HG03432 (cell line): ENCODE results near the gene COL6A2.
"Not testable (repeated sequence)": the region's sequence is repeated elsewhere in the genome, so short reads cannot be mapped to it uniquely, and the experiment has no call there.

Experiments used
- ATAC-seq: cut with Tn5 transposase; IDR thresholded peaks from one replicate; pipeline ENCODE4 v1.9.1; 2021; ENCODE audit warnings: mild to moderate bottlenecking, moderate library complexity; ENCODE audit not compliant: unreplicated experiment

Gene COL6A2

GRCh38 chr21:46097336-46098293, at the start of gene COL6A2:
TSS of gene COL6A2 (plus strand) at chr21:46098112.
- ATAC-seq, result no peak

GRCh38 chr21:46048926-46049889, 48.7 kb upstream of the COL6A2 start:
- no peak for ATAC-seq

GRCh38 chr21:46049890-46050667, 47.8 kb upstream of the COL6A2 start:
- ATAC-seq, result no peak

DNA sequence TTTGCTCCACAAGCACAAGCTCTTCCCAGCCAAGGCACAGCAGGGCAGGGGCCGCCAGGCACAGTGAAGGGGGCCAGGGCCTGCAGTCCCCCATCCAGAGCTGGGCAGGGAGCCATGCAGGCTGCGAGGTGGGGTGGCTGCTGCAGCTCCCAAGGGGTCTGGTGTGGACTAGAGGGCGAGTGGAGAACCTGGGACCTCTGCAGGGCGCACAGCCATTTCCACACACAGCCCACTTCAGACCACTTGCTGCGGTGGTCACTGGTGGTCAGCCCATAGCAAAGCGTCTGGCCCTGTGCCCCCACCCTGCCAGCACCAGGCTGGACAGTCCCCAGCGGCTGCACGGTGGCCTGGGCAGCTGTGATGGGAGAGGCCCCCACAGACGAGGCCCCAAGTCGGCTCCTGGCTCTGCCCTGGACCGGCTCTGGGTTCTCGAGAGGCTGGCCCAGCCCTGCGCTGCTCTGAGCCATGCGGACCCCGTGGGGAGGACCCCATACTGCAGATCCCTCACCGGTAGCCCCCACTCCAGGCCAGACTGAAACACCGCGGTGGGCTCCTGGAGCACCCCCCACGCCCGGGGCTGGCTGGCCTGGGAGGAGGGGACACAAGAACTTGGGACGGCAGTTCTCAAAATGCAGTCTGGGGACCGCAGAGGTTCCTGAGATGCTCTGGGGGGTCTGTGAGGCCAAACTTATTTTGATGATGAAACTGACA, 47.1 kb upstream of the COL6A2 start:
- ATAC-seq, result no peak

GRCh38 chr21:46051379-46051770, 46.5 kb upstream of the COL6A2 start:
- ATAC-seq, result no peak

DNA sequence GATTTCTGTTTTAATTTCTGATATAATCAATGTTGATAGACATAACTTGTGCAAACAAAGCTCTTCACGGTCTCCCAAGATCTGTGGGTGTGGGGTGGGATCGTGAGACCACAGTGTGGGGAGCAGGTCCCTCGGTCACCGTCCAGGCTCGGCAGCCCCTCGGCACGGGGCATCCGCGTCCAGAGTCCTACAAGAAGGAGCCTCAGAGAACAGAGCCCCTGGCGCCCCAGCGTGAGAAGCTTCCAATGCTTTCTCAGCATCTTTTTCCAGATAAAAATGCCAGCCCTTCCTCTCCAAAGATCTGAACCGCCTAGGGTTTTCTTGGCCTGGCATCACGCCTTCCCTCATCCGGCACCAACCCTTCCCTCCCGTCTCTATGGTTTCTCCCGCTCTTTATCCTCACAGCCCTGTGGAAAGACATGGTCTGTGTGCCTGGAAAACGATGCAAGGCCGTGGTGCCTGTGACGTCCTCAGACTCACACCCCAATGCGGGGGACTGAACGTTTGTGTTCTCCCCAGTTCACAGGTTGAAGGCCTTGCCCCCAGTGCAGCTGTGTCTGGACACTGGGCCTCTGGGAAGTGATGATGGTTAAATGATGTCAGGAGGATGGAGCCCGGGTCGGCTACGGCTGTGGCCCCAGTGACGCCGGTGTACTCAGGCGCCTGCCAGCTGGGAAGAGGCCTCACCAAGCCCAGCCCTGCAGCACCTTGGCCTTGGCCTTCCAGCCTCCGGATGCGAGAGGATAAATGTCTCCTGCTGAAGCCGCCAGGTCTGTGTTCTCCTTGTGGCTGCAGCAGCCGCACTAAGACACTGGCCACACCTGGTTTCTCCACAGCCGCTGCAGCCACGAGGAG, 45.9 kb upstream of the COL6A2 start:
- ATAC-seq, result no peak

DNA sequence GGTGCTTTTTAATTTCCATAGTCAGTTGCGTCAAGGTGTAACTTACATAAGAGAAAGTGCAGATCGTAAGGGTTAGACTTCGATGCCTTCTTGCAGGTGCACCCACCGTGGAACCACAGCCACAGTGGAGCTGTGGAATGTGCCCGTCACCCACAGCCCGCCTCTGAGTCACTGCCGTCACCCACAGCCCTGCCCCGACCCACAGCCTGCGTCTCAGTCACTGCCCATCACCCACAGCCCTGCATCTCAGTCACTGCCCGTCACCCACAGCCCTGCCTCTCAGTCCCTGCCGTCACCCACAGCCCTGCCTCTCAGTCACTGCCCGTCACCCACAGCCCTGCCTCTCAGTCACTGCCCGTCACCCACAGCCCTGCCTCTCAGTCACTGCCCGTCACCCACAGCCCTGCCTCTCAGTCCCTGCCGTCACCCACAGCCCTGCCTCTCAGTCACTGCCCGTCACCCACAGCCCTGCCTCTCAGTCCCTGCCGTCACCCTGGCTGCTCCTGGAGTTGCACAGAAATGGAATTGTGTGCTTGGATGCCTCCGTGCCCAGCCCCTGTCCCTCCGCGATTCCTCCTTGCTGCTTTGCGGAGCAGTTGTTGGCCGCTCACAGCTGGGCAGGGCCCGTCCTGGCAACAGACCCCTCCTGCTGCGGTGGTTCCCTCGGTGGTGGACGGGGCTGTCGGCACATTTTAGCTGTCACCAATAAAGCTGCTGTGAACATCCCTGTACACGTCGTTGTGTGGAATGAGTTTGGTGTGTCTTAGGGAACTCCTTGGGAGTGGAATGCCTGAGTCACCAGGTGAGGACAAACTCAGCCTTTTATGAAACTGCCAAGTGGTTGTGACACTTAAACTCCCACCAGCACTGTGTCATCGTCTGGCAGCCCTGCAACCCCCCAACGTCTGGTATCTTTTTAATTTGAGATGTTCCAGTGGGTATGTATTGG, 44.9 kb upstream of the COL6A2 start:
- no peak for ATAC-seq

DNA sequence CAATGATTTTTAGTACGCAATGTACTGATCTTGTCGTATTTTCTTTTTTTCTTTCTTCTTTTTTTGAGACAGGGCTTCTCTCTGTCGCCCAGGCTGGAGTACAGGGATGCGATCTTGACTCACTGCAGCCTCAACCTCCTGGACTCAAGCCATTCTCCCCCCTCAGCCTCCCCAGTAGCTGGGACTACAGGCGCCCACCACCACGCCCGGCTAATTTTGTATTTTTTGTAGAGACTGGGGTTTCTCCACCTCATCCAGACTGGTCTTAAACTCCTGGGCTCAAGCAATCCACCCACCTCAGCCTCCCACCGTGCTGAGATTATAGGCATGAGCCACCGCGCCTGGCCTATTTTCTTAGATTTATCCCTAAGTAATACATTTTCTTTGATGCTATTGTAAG, 43.9 kb upstream of the COL6A2 start:
- no peak for ATAC-seq

- no peak for ATAC-seq
Measured at GRCh38 chr21:46054451-46054881, 43.4 kb upstream of the COL6A2 start.

GRCh38 chr21:46055863-46056281, 42.0 kb upstream of the COL6A2 start:
- no peak for ATAC-seq

GRCh38 chr21:46056450-46056903, 41.4 kb upstream of the COL6A2 start:
- no peak for ATAC-seq

DNA sequence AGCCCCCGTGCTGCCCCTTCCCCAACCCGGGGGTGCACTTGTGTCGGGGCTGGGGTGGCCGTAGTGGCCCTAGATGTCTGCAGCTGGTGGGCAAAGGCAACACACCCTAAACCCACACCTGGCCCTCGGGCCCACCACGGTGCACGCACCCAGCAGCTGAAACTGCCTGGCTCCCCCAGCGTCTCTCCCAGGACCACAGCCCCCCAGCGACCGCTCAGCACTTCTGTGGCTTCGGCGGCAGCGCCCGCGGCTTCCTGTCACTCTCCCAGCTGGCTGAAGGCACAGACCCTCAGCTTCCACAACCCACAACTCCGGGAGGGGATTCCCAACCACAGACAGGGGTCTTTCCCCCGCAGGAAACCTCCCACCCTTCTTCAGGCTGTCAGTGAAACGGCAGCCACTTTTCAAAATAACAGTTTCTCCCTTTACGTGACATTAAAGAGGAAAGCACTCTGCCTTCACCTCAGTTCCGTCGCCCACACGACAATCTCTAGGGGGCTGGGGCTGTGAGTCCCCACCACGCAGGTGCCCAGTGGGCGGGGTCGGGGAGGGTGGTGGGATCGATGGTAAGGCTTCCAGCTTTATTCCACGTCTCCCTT, 40.7 kb upstream of the COL6A2 start:
- ATAC-seq, result no peak

GRCh38 chr21:46057710-46058241, 40.1 kb upstream of the COL6A2 start:
- no peak for ATAC-seq

GRCh38 chr21:46058431-46059145, 39.3 kb upstream of the COL6A2 start:
- no peak for ATAC-seq

DNA sequence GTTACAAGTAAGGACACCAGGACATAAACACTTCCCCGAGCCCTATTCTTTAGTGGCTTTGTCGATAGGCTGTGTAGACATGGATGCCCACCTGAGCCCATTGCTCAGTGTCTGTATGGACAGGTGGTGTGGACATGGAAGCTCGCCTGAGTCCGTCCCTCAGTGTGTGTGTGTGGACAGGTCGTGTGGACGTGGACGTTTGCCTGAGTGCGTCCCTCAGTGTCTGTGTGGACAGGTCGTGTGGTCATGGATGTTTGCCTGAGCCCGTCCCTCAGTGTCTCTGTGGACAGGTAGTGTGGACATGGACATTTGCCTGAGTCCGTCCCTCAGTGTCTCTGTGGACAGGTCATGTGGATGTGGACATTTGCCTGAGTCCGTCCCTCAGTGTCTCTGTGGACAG, 38.7 kb upstream of the COL6A2 start:
- ATAC-seq, result no peak

- not testable (repeated sequence) for ATAC-seq
Measured at GRCh38 chr21:46059711-46060455, 38.0 kb upstream of the COL6A2 start.
